ENCODE results near the gene GTF3A.

Gene GTF3A

GRCh38 chr13:27440408-27440807 is 16.0 kb downstream of the GTF3A start:
- ChIA-PET POLR2A (no interaction called here), CTCF (no interaction called here)
- no peak for DNase-seq (ENCODE audit: extremely low spot score)
- no peak for TF ChIP-seq CTCF (IDR thresholded peaks at IDR 0.05; ENCODE audit: control extremely low read depth, extremely low read depth, low read depth, missing control alignments)

GRCh38 chr13:27442071-27442647 is 17.7 kb downstream of the GTF3A start:
- CTCF ChIA-PET: interaction anchor here (1.0 to 3.7 kb wide), 2 partner anchors 15 to 23 kb away, joined by 3 to 25 read pairs; no protein-coding TSS in a partner anchor
- POLR2A ChIA-PET: no interaction called here
- TF ChIP-seq CTCF (IDR thresholded peaks at IDR 0.05; ENCODE audit: control extremely low read depth, extremely low read depth, low read depth, missing control alignments): no peak
- DNase-seq (ENCODE audit: extremely low spot score): no peak

GRCh38 chr13:27442797-27443196 is 18.4 kb downstream of the GTF3A start:
- ChIA-PET POLR2A (no interaction called here), CTCF (interaction anchor here (1.0 to 3.7 kb wide), 2 partner anchors 16 to 23 kb away, joined by 3 to 25 read pairs; no protein-coding TSS in a partner anchor)
- TF ChIP-seq CTCF (IDR thresholded peaks at IDR 0.05; ENCODE audit: control extremely low read depth, extremely low read depth, low read depth, missing control alignments): no peak
- no peak for DNase-seq (ENCODE audit: extremely low spot score)

- DNase-seq (ENCODE audit: extremely low spot score): peak; percentile 39
- POLR2A ChIA-PET: interaction anchor here (0.6 kb wide), 2 partner anchors 180 to 949 kb away, joined by 3 read pairs; no protein-coding TSS in a partner anchor
- TF ChIP-seq CTCF (IDR thresholded peaks at IDR 0.05; ENCODE audit: control extremely low read depth, extremely low read depth, low read depth, missing control alignments): no peak
- CTCF ChIA-PET: interaction anchor here (2.6 kb wide), 1 partner anchor 22 kb away, joined by 8 read pairs; the partner anchor contains the start of gene GTF3A
Measured at GRCh38 chr13:27446986-27447583, 22.7 kb downstream of the GTF3A start.

- no peak for DNase-seq (ENCODE audit: extremely low spot score)
- ChIA-PET POLR2A (no interaction called here), CTCF (interaction anchor here (2.6 kb wide), 1 partner anchor 24 kb away, joined by 8 read pairs; the partner anchor contains the start of gene GTF3A)
- TF ChIP-seq CTCF (IDR thresholded peaks at IDR 0.05; ENCODE audit: control extremely low read depth, extremely low read depth, low read depth, missing control alignments): no peak
Measured at GRCh38 chr13:27448308-27448707, 23.9 kb downstream of the GTF3A start.

GRCh38 chr13:27449081-27449603 is 24.7 kb downstream of the GTF3A start:
- ChIA-PET CTCF (interaction anchor here (2.6 kb wide), 1 partner anchor 25 kb away, joined by 8 read pairs; the partner anchor contains the start of gene GTF3A), POLR2A (no interaction called here)
- no peak for TF ChIP-seq CTCF (IDR thresholded peaks at IDR 0.05; ENCODE audit: control extremely low read depth, extremely low read depth, low read depth, missing control alignments)
- DNase-seq (ENCODE audit: extremely low spot score): no peak

All from GM10248 (cell line).